H1 (cell line): ENCODE data around the gene EIPR1. TPM values are rescaled to one million over a fixed set of nuclear protein-coding genes. Genes with fewer than 3 reads are reported as not detected.

Experiments used
- polyA plus RNA-seq, 7 experiments: library from polyadenylated mRNA; depleted of rRNA in 3 of 7; stranded (reverse) in 5 of 7; unstranded in 2 of 7; fragments of >200 nt in 5 of 7; fragments of 200-250 nt in 2 of 7; gene quantifications; 1 replicate in 5 of 7; 2 replicates in 1 of 7; 4 replicates in 1 of 7; pipeline versions ENCODE4 v1.2.1 to v1.2.3, GENCODE V29; 2011 to 2013; ENCODE audit warnings: missing spikeins in 2 of 7, mixed read lengths in 2 of 7
- total RNA-seq: library from RNA; stranded (reverse); fragmentation: NEBNext Ultra II Directional; extraction: Animal tissue kit (Norgen Biotek cat#: 25700); gene quantifications from 2 replicates; pipeline ENCODE4 v1.2.1, GENCODE V29; 2021
- TF ChIP-seq, protein P1 (sequence below): IDR thresholded peaks from 2 replicates; pipeline ENCODE4 v1.6.1; 2012; ENCODE audit warnings: low read length, inconsistent platforms

Gene EIPR1
- total and polyA plus RNA-seq, 2 of the 8 experiments (the other 6 are each of a cell fraction or from before 2014, with no cell fraction given) = 26.3 to 56.4 TPM

DNA sequence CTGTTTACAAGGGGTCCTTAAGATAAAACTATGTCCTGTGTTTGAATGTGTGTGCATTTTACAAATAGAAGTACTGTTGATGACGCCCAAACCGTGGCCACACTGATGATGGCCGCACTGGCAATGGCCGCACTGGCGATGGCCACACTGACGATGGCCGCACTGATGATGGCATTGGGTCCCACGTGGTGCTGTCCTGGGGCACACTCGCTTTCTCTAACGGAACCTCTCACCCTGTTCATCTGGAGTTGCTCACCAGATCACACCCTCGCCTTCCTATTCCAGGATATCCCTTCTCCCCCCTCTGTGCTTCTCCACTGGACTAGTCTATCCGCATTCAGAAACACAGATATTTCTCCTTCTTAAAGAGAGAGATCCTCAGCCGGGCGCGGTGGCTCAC is 192.4 kb downstream of the EIPR1 start (continued):
- TF ChIP-seq, protein P1, sequence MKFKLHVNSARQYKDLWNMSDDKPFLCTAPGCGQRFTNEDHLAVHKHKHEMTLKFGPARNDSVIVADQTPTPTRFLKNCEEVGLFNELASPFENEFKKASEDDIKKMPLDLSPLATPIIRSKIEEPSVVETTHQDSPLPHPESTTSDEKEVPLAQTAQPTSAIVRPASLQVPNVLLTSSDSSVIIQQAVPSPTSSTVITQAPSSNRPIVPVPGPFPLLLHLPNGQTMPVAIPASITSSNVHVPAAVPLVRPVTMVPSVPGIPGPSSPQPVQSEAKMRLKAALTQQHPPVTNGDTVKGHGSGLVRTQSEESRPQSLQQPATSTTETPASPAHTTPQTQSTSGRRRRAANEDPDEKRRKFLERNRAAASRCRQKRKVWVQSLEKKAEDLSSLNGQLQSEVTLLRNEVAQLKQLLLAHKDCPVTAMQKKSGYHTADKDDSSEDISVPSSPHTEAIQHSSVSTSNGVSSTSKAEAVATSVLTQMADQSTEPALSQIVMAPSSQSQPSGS = no peak
